GM23338 (cell line): ENCODE measurements around the gene TAS2R30.
"Not testable (repeated sequence)": the region's sequence is repeated elsewhere in the genome, so short reads cannot be mapped to it uniquely, and the experiment has no call there.

Source experiments
- CREB1 ChIP-seq: fragments of 250-450 bp; sonication (Bioruptor Pico); IDR thresholded peaks from 2 replicates; pipeline ENCODE4 v1.5.0; 2020; ENCODE audit warnings: low read depth, mild to moderate bottlenecking, moderate library complexity
- CTCF ChIP-seq, 2 experiments: fragments of 200-600 bp in 1 of 2; sonication (generic) in 1 of 2; conservative IDR thresholded peaks; 2 replicates each; pipeline versions ENCODE4 v1.5.1 to v1.6.1; 2016 to 2017; ENCODE audit warnings: antibody characterized with exemption in 2 of 2, low read depth in 2 of 2, mild to moderate bottlenecking in 2 of 2, moderate library complexity in 1 of 2
- ETS1 ChIP-seq: IDR thresholded peaks from 2 replicates; pipeline ENCODE4 v1.6.1; 2016; ENCODE audit warnings: antibody characterized with exemption
- EZH2 ChIP-seq: fragments of 200-600 bp; sonication (generic); IDR thresholded peaks from one replicate; pipeline ENCODE4 v1.8.0; 2017; ENCODE audit warnings: antibody characterized with exemption, mild to moderate bottlenecking, low read depth; ENCODE audit not compliant: unreplicated experiment
- EZH2phosphoT487 ChIP-seq: fragments of 200-600 bp; sonication (generic); IDR thresholded peaks from one replicate; pipeline ENCODE4 v1.8.1; 2018; ENCODE audit warnings: antibody characterized with exemption; ENCODE audit not compliant: unreplicated experiment
- JUNB ChIP-seq: IDR thresholded peaks from one replicate; pipeline ENCODE4 v1.6.1; 2016; ENCODE audit warnings: antibody characterized with exemption; ENCODE audit not compliant: unreplicated experiment
- NANOG ChIP-seq: IDR thresholded peaks from 2 replicates; pipeline ENCODE4 v1.6.1; 2016; ENCODE audit warnings: antibody characterized with exemption, borderline replicate concordance
- POLR2AphosphoS5 ChIP-seq: IDR thresholded peaks from 2 replicates; pipeline ENCODE4 v1.6.1; 2016; ENCODE audit warnings: antibody characterized with exemption, low read depth
- REST ChIP-seq: IDR thresholded peaks from one replicate; pipeline ENCODE4 v1.6.1; 2018; ENCODE audit warnings: antibody characterized with exemption; ENCODE audit not compliant: unreplicated experiment
- STAT1 ChIP-seq: IDR thresholded peaks from one replicate; pipeline ENCODE4 v1.6.1; 2016; ENCODE audit warnings: antibody characterized with exemption; ENCODE audit not compliant: unreplicated experiment
- ZNF114 ChIP-seq: fragments of 250-450 bp; sonication (Bioruptor Pico); IDR thresholded peaks from 2 replicates; pipeline ENCODE4 v1.5.0; 2020; ENCODE audit warnings: mild to moderate bottlenecking, moderate library complexity
- ZNF331 ChIP-seq: fragments of 250-450 bp; sonication (Bioruptor Pico); IDR thresholded peaks from 2 replicates; pipeline ENCODE4 v1.5.0; 2020; ENCODE audit warnings: low read depth, mild to moderate bottlenecking, moderate library complexity

- not testable (repeated sequence) for TF ChIP-seq CTCF (conservative IDR thresholded peaks at IDR 0.05; ENCODE audit: low read depth in 2 of 2); EZH2; REST; CREB1 (CRISPR knock-in tag); EZH2phosphoT487; ZNF114 (CRISPR knock-in tag); JUNB; POLR2AphosphoS5; NANOG; ZNF331 (CRISPR knock-in tag); STAT1; ETS1
Measured at GRCh38 chr12:11111213-11111612, 23.2 kb downstream of the TAS2R30 start.
